K562 (cell line): ENCODE measurements around the gene AGRP. TPM values are rescaled to one million over a fixed set of nuclear protein-coding genes. Genes with fewer than 3 reads are reported as not detected.

Experiments
- ATAC-seq: fragments of 200-7000 bp; cut with Tn5 transposase; 3 replicates; pipeline ENCODE4 v1.9.1; 2020; ENCODE audit warnings: moderate library complexity
- BruUV-seq: library from RNA; stranded (reverse); fragments of 400-500 nt; replicated peaks from 2 replicates; lab custom pipeline; 2021; lab: Mats Ljungman, UMichigan
- CTCF ChIA-PET: fragments of 300-600 bp; formaldehyde crosslinking; extraction: SDS; loops from one replicate; lab custom pipeline; 2021; ENCODE audit warnings: low intra/inter-chr PET ratio; lab: Yijun Ruan, JAX
- POLR2A ChIA-PET: fragments of 300-600, 350-650 bp; sonication (Branson Sonifier 250); formaldehyde crosslinking; extraction: SDS; loops from one replicate; lab custom pipeline; 2021; ENCODE audit warnings: antibody characterized with exemption, inconsistent platforms; lab: Yijun Ruan, JAX
- DNase-seq, 4 experiments: peaks; one replicate each; pipeline versions ENCODE4 v3.0.0 to v3.0.0-alpha.2; 2011 to 2018; ENCODE audit warnings: low spot score in 3 of 4, mixed read lengths in 3 of 4; ENCODE audit errors: extremely low read depth in 1 of 4
- FAIRE-seq: peaks from 2 replicates; lab custom pipeline; 2011; peaks lifted over from hg19 to GRCh38; lab: Jason Lieb, UNC
- H2AFZ ChIP-seq: 2 replicates; pipeline ENCODE4 v1.6.0; 2011; ENCODE audit warnings: low read depth, low read length, control low read depth, inconsistent platforms
- H3K27ac ChIP-seq: fragments of 200-600 bp; 3 replicates; pipeline ENCODE4 v1.8.0; 2011; ENCODE audit warnings: low read depth, mild to moderate bottlenecking, control low read depth, inconsistent platforms, low read length, moderate library complexity, mixed read lengths; ENCODE audit errors: extremely low read depth
- H3K27me3 ChIP-seq, 2 experiments: fragments of 300-600 bp in 1 of 2; 2 replicates in 1 of 2; 3 replicates in 1 of 2; pipeline versions ENCODE4 v1.6.0 to v1.8.0; 2011; ENCODE audit warnings: inconsistent platforms in 2 of 2, low read length in 2 of 2, mild to moderate bottlenecking in 1 of 2, mixed read lengths in 1 of 2, moderate library complexity in 1 of 2; ENCODE audit not compliant: control insufficient read depth in 2 of 2, insufficient read depth in 2 of 2
- H3K36me3 ChIP-seq: fragments of 300-600 bp; 3 replicates; pipeline ENCODE4 v1.8.0; 2011; ENCODE audit warnings: mild to moderate bottlenecking, low read length, inconsistent platforms; ENCODE audit not compliant: control insufficient read depth, insufficient read depth
- H3K4me1 ChIP-seq, 2 experiments: fragments of 200-600 bp in 1 of 2; replicated peaks in 1 of 2; 2 replicates in 1 of 2; 3 replicates in 1 of 2; pipeline versions ENCODE4 v1.5.1 to v1.8.0; 2011; ENCODE audit warnings: inconsistent platforms in 2 of 2, low read length in 2 of 2, mild to moderate bottlenecking in 1 of 2, mixed read lengths in 1 of 2, moderate library complexity in 1 of 2; ENCODE audit not compliant: control insufficient read depth in 2 of 2, insufficient read depth in 2 of 2
- H3K4me2 ChIP-seq: 2 replicates; pipeline ENCODE4 v1.6.1; 2011; ENCODE audit warnings: low read length, control low read depth, inconsistent platforms, mixed read lengths; ENCODE audit not compliant: insufficient read depth
- H3K4me3 ChIP-seq: fragments of 200-600 bp; sonication (generic), shearing (Covaris generic); 2 replicates; pipeline ENCODE4 v1.5.1; 2016; ENCODE audit warnings: control low read depth, inconsistent platforms
- H3K79me2 ChIP-seq: fragments of 200-600 bp; 3 replicates; pipeline ENCODE4 v1.8.0; 2011; ENCODE audit warnings: low read length, inconsistent platforms; ENCODE audit not compliant: control insufficient read depth, insufficient read depth
- H3K9ac ChIP-seq, 2 experiments: 2 replicates each; pipeline versions ENCODE4 v1.6.0 to v1.6.1; 2011; ENCODE audit warnings: low read depth in 2 of 2, low read length in 2 of 2, control low read depth in 1 of 2, inconsistent platforms in 1 of 2, mild to moderate bottlenecking in 1 of 2, mixed read lengths in 1 of 2; ENCODE audit not compliant: insufficient read depth in 1 of 2
- H3K9me1 ChIP-seq: one replicate; pipeline ENCODE4 v1.6.0; 2011; ENCODE audit warnings: inconsistent platforms, mild to moderate bottlenecking, low read length, moderate library complexity; ENCODE audit not compliant: control insufficient read depth, insufficient read depth
- H3K9me3 ChIP-seq: replicated peaks from 2 replicates; pipeline ENCODE4 v1.5.1; 2011; ENCODE audit warnings: low read depth, low read length, inconsistent platforms; ENCODE audit not compliant: control insufficient read depth, insufficient read depth
- H4K20me1 ChIP-seq: replicated peaks from 2 replicates; pipeline ENCODE4 v1.6.1; 2011; ENCODE audit warnings: low read length, inconsistent platforms, mixed read lengths; ENCODE audit not compliant: control insufficient read depth, insufficient read depth
- DNMT1 ChIP-seq: fragments of 450-650 bp; IDR thresholded peaks from 2 replicates; pipeline ENCODE4 v1.6.1; 2016; ENCODE audit warnings: antibody characterized with exemption, mild to moderate bottlenecking
- HBP1 ChIP-seq: fragments of 450-650 bp; formaldehyde crosslinking; IDR thresholded peaks from 2 replicates; pipeline ENCODE4 v1.4.0; 2022; ENCODE audit warnings: missing genetic modification characterization
- KLF1 ChIP-seq: fragments of 450-650 bp; IDR thresholded peaks from 2 replicates; pipeline ENCODE4 v1.6.1; 2016; ENCODE audit warnings: missing genetic modification characterization, missing compliant biosample characterization
- MNT ChIP-seq, 2 experiments: fragments of 450-650 bp; conservative IDR thresholded peaks; 2 replicates each; pipeline ENCODE4 v1.6.1; 2017; ENCODE audit warnings: mild to moderate bottlenecking in 2 of 2, moderate library complexity in 2 of 2
- NCOA4 ChIP-seq: fragments of 450-650 bp; IDR thresholded peaks from 2 replicates; pipeline ENCODE4 v1.6.1; 2018; ENCODE audit warnings: mild to moderate bottlenecking; ENCODE audit not compliant: partially characterized antibody
- TEAD1 ChIP-seq, 2 experiments: fragments of 450-650 bp in 1 of 2; sonication (generic) in 1 of 2; formaldehyde crosslinking; IDR thresholded peaks; 2 replicates each; pipeline versions ENCODE4 v1.4.0 to v1.8.0; 2020 to 2022; ENCODE audit warnings: mild to moderate bottlenecking in 2 of 2, missing genetic modification reagents in 1 of 2
- WGBS: fragments of 100-300 bp; shearing (Covaris generic); methylation state at CpG from one replicate; pipeline ENCODE4 v1.1.6; 2016; ENCODE audit warnings: low coverage, mixed read lengths; ENCODE audit not compliant: insufficient coverage; ENCODE audit errors: missing lambda C conversion rate; 5-methylcytosine and 5-hydroxymethylcytosine counted together
- in situ Hi-C: fragments of 300-500 bp; cut with MboI; formaldehyde crosslinking; loops from 4 replicates; pipeline ENCODE4 v1.15.0; 2018; ENCODE audit warnings: inconsistent platforms, mixed read lengths
- intact Hi-C: fragments of 100-400 bp; cut with micrococcal nuclease; formaldehyde crosslinking; loops from 2 replicates; pipeline ENCODE4 v1.14.2; 2022
- polyA plus RNA-seq, 8 experiments: library from polyadenylated mRNA; depleted of rRNA in 4 of 8; stranded (reverse) in 5 of 8; unstranded in 3 of 8; fragments of >200 nt; fragmentation: Nextera tagmentation in 2 of 8; fragmentation: Illumina TruSeq in 1 of 8; extraction: Ambion mirVana in 2 of 8; extraction: Trizol in 1 of 8; gene quantifications; 2 replicates each; pipeline versions ENCODE4 v1.2.1 to v1.2.3, GENCODE V29; 2011 to 2014; ENCODE audit warnings: inconsistent platforms in 1 of 8, missing spikeins in 1 of 8
- total RNA-seq, 7 experiments: library from RNA; depleted of rRNA in 6 of 7; stranded (reverse); fragments of >200 nt in 6 of 7; fragmentation: Illumina TruSeq in 2 of 7; extraction: Trizol in 2 of 7; gene quantifications; 2 replicates each; pipeline versions ENCODE4 v1.2.1 to v1.2.3, GENCODE V29; 2011 to 2021; ENCODE audit warnings: low replicate concordance in 1 of 7
- TF ChIP-seq, protein P1 (sequence below): sonication (generic); formaldehyde crosslinking; IDR thresholded peaks from 2 replicates; pipeline ENCODE4 v1.8.0; 2022; ENCODE audit warnings: missing genetic modification reagents, mild to moderate bottlenecking, borderline replicate concordance

AGRP gene
- total and polyA plus RNA-seq, 9 of the 15 experiments (the other 6 are each of a cell fraction or from before 2014, with no cell fraction given): not detected

DNA sequence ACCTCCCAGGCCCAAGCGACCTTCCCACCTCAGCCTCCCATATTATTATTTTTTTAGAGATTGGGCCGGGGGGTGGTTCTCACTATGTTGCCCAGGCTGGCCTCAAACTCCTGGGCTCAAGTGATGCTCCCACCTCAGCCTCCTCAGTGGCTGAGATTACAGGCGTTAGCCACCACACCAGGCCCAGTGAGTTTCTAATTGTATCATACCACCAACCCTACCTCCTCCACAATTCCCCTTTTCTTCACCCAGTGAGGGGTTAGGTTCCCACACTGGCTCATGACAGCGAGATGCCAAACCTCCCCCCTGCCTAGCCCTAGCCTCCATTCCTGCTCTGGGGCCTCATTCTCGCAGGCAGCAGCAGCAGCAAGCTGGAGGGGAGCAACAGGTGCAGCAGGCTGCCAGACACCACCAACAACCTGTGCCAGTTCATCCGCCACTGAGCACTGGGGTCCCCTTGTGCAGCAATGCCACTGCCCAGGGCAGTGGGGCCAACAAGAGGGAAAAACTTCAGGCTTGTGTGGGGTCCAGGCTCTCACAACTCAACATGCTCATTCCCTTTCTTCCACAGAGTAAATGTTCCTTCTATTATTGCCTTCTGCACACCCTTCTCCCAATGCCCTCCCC, 11.5 kb downstream of the AGRP start:
- peaks cover 15% of the 10 kb centered on the region for H4K20me1 ChIP-seq
- ATAC-seq: no peak
- no peaks in the 10 kb centered on the region for H3K27me3 ChIP-seq

More for the DNA sequence above, 11.5 kb downstream of the AGRP start:
- in situ Hi-C loops (no loop called here), intact Hi-C loops (no loop called here)
- CTCF ChIA-PET: no interaction called here
- FAIRE-seq: no peak
- Histone ChIP-seq H3K36me3 (peaks cover 17% of the 10 kb centered on the region; the same call in 2 of the 3 replicates), H3K9me1 (peaks cover 6% of the 10 kb centered on the region), H3K4me2 (no peak overlapping the region), H3K9ac (peak overlapping the region in 1 of 2 experiments; percentile 75; a peak in 1 of 4 replicates), H3K79me2 (peaks cover 64% of the 10 kb centered on the region), H3K4me3 (no peak overlapping the region), H3K27ac (no peak overlapping the region), H3K4me1 (peaks cover 12 to 20% of the 10 kb centered on the region in 2 experiments), H2AFZ (no peak overlapping the region), H3K9me3 (no peaks in the 10 kb centered on the region)
- 93% methylated on average over 6 of the region's 6 CpGs for WGBS
- no peak for DNase-seq
- BruUV-seq: no TSS peak
- POLR2A ChIA-PET: no interaction called here
- TF ChIP-seq KLF1 (tag) (no peak), MNT (conservative IDR thresholded peaks at IDR 0.05) (no peak), HBP1 (CRISPR knock-in tag) (no peak), TEAD1 (CRISPR knock-in tag; IDR thresholded peaks at IDR 0.05) (no peak), NCOA4 (no peak), DNMT1 (no peak)
- TF ChIP-seq, protein P1, sequence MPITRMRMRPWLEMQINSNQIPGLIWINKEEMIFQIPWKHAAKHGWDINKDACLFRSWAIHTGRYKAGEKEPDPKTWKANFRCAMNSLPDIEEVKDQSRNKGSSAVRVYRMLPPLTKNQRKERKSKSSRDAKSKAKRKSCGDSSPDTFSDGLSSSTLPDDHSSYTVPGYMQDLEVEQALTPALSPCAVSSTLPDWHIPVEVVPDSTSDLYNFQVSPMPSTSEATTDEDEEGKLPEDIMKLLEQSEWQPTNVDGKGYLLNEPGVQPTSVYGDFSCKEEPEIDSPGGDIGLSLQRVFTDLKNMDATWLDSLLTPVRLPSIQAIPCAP (CRISPR knock-in tag): no peak
- TF ChIP-seq, all 486 proteins: peak for 0
